Measurements from ENCODE around the gene SMTNL2.

Gene SMTNL2

DNA sequence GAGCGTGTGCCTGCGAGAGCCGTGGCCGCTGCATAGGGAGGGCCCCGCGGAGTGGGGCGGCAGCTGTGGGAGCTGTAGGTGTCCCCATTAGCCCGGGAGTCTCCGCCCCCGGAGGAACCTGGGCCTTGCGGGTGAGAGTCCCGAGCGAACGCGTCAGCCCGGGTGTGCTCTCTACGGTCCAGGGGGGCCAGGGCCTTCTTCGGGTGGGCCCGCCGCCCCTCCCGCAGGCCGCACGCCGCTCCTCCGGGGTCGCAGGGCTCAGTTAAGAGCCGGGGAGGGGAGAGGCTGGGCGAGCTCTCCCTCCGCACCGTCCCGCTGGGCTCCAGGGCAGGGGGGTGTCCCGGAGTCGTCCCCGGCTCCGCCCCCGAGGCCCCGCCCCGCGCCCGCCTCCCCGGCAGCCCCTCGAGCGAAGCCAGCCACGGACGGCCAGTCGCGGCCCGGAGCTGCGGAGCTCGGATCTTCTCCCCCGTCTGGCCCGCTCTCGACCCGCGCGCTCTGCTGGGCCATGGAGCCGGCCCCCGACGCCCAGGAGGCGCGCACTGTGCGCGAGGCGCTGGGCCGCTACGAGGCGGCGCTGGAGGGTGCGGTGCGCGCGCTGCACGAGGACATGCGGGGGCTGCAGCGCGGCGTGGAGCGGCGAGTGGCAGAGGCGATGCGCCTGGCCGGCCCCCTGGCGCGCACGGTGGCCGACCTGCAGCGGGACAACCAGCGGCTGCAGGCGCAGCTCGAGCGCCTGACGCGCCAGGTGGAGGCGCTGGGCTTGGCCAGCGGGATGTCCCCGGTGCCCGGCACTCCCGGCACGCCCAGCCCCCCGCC, at the start of gene SMTNL2:
SMTNL2 (plus strand) TSS at position 429 of the 816 bp plus-strand sequence; CDS start at position 506, 77 bp downstream.
- DNase-seq: no peak

DNA sequence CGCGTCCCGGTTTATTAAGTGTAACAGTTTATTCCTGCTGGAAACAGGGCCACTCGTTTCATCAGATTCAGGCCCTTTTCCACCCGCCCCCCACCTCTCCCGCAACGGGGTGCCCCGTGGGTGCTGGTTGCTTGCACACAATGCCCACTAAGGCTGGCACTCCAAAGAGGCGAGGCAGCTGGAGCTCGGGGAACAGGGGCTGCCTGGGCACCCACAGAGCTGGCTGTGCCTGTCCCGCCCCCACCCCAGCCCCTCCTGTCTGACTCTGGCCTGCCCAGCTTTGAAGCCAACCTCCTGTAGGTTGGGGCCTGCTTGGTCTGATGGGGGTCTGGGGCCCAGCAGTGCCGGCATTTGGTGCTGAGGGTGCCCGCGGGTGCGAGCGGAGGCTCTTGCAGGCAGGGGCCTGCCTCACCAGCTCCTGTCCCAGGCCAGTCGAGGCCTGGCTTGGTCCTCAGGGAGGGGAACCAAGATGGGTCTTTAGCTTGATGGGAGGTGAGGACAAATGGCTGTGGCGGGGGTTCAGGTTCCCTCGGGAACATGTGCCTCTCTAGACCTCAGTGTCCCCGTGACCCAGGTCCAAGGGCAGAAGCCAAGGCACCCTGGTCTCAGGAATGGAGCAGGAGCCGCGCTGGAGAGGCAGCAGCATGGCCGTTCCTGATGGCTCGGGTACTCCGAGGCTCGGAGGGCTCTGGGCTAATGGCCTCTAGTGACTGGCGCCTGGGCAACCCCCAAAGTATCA, 49.2 kb upstream of the SMTNL2 start:
- no peak for DNase-seq

DNA sequence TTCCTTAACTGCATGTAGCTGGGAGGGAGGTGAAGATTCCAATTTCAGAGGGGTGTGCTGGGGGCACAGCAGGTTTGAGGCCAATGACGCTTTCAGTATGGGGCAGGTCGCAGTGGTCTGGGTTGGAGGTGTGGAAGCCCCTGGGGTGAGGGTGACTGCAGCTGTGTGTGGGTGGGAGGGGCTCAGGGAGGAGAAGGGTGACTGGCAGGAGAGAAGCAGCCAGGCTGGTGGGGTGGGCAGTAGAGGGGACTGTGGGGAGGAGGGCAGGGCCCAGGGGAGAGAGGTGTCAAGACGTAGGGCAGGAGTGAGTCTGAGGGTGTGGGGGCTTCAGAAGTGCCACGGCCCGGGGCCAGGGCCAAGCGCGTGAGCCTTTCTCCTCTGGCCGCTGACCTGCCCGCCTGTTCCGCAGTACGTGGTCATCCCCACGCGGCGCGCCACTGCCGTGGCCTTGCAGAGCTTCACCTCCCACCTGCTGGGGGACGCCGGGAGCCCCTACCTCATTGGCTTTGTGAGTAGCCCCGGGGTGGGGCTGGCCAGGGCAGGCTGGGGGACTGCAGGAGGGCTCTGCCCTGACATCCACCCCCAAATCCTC, 48.6 kb upstream of the SMTNL2 start:
- no peak for DNase-seq

DNA sequence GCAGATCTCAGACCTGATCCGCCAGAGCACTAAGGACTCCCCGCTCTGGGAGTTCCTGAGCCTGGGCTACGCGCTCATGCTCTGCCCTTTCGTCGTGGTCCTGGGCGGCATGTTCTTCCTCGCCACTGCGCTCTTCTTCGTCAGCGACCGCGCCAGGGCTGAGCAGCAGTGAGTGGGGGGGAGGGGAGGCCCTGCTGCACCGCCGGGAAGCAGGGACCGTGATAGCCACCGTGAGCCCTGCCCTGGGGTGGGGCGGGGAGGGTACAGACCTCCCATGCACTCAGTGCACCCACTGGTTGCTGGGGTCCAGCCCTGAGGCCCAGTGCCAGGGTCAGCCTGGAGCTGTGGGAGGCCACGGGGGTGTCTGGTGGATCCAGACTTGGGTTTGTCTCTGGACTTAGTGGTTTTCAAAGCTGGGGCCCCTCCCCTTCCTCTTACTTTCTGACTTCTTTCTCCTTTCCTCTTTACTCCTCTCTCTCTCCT, 48.0 kb upstream of the SMTNL2 start:
- peak; percentile 13 for DNase-seq

DNA sequence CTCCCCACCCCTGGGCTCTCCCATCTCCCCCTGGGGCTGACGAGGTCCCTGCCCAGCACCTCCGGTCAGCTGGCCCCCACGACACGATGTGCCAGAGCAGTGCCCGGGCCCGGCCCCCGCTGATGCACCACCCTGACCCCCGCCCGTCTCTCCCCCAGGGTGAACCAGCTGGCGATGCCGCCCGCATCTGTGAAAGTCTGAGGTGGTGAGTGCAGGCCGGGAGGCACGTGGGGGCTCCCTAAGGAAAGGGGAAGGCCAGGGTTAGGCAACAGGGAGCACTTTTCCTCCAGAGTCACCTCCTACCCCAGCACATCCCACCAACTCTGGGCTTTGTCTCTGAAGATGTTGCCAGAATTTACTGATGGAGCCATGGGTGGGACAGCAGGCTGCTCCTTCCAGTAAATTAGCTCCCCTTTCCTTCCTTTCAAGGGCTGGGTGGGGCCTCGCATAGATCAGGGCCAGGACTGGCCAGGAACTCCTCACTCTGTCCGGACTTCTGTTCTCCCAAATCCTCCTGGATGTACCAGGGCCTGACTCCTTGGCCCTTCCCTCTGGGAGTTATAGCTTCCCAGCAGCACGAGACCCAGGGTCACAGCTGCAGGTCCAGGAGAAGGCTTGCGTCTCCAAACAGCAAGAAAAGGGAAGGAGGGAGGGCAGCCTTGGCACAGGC, 47.5 kb upstream of the SMTNL2 start:
- no peak for DNase-seq

DNA sequence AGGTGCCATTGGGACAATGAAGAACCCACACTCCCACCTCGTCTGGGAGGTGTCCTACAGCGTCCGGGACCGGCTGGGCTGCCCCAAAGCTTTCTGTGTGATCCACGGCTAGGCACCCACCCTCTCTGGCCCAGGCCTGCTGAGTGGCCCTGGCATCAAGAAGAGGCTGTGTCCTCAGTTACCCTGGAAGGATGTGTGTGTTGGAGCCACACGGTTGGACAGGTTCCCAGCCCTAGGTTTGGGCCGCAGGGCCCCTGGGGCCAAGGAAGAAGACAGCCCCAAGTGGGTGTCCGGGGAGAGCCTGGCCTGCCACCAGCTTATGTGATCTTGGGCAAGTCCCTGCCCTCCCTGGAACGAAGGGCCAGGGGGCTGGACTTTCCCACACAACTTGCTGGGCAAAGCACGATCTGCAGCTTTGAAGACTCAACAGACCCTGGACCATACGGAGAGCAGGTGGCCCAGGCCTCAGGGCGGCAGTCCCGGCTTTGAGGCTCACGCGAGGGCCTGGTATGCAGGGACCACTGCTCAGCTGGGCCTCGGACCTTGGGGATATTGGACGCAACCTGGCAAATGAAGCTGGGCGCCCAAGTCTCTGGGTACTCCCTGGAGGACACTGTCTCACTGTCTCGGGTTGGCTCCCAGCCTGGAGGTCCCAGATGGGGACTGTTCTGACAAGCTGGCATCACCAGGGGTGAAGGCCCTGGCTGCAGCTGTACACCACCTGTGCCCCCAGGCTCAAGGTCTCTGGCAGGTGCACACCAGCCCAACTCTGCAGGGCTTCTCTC, 46.7 kb upstream of the SMTNL2 start:
- DNase-seq: no peak

DNA sequence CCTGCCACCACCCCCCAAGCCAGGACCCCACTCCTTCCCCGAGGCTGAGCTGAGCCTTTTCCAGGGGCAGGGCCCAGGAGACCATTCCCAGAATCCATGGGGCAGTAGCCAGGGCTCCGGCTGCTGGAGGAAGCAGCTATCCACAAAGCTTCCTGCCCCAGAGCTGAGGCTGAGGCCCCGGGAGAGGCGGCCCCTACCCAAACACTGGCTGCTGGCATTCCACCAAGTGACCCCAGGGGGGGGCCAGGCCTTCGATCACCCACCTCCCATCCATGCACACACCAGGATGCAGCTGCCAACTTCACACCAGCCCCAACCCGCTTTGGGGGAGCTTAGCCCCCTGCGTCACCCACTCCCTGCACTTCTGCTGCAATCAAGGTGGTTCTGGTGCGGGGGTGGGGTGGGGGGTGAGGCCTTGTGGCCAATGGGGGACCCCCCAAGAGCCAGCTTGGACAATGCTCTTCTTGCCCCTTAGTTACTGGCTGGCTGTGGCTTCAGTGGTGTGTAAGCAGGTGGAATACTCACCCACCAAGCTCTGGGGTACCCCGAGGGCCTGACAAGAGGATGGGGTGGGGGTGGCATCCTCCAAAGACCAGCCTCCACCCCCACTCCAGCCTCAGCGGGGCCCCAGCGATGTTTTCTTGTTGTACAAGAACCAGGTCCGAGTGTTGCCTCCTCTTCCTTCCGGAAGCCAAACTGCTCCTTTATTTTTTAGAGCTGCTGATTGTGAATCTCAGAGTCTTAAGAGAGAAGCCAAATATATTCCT, 45.9 kb upstream of the SMTNL2 start:
- DNase-seq: no peak

DNA sequence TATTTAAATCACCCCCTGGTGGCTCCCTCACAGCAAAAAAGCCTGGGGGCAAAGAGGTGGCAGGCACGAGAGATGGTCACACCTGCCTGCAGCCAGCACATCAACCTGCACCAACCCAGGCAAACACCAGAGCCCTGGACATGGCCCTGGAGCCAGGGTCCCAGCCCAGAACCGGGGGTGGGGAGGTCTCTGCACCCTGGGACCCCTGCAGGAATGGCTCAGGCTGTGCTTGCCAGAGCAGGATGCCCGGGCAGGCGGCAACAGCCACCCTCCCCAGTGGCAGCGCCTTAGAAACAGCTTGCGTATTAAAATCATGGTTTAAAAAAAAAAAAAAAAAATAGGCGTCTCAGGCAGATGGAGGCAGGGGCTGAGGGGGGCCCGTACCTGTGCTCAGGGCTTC, 45.3 kb upstream of the SMTNL2 start:
- no peak for DNase-seq

DNA sequence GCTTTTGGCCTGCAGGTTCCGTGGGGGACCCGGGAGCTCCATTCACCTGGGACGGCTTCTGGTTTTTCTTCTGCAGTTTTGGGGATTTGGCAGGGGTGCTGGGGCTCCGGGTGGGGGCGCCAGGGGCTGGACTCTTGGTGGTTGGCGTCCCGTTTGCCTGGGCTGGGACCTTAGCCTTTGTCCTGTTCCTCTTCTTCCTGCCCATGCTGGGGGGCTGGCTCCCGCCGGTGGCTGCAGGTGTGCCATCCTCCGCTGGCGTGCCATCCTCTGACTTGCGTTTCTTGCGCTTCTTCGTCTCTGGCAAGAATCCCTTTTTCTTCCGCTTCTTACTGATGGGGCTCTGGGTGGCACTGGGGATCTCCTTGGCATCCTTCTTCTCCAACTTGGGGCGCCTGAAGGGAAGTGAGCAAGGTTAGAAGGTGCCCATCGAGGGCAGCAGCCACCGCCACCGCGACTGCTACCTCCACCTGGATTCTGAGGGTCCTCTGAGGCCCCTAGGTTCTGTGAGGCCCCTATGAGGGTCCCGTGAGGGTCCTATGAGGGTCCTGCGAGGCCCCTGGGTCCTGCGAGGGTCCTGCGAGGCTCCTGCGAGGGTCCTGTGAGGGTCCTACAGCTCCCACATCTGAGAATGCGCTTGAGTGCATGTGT, 44.6 kb upstream of the SMTNL2 start:
- no peak for DNase-seq

DNA sequence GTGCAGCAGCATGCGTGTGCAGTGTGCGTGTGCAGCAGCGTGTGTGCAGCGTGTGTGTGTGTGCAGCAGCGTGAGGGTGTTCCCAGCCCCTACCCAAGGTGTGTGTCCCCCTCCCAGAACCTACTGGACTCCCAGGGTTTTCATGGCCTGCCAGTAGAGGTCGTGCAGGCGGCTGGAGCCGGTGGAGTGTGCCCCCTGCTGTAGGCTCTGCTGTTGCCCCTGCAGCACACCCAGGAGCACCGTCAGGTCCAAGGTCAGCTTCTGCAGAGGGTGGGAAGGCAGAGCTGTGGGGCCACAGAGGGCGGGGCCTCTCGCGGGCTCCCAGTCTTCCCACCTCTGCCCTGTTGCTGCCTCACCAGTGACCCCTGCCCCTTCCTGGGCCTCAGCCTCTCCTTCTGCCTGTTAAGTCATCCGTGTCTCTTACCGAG, 44.1 kb upstream of the SMTNL2 start:
- DNase-seq: no peak

DNA sequence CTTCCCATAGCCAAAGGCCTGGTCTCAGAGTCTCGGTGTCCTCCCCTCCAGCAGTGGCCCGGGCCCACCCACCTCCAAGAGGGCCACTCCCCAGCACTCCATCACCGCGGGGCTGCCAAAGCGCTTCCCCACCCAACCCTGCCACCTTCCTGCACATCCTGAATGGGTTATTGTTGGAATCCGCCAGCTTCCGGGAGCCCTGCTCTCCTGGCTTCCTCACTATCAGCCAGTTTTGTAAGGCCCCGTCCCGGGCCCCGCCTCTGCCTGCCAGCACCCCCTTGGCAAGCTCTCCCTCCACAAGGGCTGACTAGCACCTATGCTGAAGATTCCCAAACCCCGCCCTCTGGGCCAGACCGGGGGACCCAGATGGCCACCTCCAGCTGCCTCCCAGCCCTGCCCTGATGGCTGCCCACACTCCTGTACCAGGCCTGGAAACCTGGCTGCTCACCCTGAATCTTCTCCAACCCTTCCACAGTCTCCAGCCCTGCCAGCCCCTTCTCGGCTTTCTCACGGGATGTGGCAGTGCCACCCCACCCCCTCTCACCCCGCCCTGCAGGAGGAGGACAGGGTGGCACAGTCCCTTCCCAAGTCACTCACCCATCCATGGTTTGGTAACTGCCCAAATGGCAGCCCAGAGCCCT, 43.5 kb upstream of the SMTNL2 start:
- DNase-seq: no peak

DNA sequence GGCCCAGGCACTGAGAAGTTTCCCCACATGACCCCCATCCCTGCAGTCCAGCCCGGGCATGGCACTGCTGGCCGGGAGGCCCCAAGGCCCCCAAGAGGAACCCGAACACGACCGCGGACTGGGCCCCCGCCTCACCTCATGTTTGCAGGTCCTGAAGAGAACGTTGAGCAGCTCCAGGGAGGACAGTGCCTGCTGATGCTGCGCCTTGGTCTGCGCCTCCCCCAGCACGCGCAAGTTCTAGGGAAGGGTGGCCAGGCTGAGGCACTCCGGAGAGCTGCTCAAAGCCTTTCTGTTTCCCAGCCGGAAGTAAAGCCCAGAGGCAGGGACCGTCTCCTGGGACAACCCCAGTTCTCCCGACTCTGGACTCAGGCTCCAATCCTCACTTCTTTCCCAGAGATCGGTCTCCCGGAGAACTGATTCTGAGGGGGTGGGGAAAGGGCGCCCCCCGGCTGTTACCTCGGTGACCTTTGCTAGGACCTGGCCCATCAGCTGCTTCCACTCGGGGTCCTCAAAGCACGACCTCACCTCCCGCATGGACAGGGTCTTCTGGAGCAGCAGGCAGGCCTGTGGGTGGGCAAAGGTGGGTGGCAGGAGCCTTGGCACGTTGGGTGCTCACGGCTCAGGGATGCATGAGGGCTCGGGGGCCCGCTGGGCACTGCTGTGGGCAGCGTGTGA, 42.9 kb upstream of the SMTNL2 start:
- DNase-seq: no peak

DNA sequence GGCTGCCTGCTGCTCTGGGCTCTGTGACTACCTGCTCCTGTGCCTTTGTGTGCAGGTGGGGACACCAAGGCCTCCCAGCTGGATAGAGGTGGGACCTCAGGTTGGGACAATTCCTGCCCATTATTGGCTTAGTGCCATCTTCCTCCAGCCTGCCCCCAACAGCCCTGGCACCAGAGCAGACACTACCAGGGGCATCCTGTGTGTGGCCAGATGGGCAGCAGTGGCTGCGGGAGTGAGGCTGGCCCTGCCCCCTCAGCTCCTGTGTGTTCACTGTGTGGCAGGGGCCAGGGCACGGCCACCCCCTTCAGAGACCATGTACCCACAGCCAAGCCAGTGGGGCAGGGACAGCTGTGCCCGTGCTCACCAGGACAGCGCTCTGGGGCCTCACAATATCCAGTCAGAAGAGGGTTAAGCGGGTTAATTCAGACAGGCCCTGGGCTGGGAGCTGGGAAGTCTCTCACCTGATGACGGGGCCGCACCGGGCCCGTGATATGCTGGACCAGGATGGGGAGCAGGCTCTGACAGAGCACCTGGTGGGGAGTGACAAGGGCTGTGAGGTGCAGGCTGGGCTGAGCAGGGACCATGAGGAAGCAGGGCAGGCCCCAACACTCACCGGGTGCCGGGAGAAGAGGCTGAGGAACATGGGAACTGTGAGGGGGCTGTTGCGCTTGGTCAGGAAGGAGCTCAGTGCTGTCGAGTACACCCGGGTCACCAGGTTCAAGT, 42.2 kb upstream of the SMTNL2 start:
- DNase-seq: no peak

DNA sequence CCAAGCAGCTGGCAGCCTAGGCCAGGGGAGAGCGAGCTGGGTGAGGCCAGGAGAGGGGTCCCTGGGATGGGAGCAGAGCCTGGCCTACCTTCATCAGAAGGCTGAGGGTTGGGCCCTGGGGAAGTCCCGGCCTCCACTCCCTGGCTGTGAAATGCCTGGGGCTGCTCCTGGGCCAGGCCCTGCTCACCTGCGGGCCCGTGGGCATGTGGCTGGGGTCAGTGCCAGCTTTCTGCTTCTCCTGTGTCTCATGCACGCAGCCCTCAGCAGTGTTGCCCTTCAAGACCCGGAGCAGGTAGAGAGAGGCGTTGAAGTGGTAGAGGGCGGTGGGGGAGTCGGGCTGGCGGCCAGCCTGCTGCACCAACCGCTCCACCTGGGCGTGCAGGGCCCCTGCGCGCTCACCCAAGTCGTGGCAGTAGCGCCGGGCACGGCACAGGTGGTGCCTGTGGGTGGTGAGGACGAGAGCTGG, 41.6 kb upstream of the SMTNL2 start:
- DNase-seq: no peak

DNA sequence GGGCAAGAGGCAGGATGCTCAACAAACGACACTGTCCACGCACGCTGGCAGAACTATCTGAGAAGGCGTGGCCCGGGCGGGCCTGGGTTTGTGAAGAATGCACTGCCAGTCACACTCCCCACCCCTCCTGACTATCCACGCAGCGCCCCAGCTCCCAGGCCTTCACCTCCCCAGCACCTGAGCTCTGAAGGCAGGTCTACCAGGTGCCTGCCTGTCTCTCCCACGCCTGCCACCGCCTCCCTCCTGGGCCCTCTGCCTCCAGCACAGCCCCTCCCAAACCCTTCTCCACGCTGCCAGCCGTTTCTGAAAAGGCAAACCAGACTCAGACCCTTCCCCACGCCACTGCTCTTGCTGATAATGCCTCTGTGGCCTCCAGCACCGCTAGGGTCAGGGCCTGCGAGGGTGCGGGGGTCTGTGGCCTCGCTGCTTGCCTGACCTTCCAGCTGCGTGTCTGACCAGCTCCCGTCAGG, 40.7 kb upstream of the SMTNL2 start:
- DNase-seq: no peak

DNA sequence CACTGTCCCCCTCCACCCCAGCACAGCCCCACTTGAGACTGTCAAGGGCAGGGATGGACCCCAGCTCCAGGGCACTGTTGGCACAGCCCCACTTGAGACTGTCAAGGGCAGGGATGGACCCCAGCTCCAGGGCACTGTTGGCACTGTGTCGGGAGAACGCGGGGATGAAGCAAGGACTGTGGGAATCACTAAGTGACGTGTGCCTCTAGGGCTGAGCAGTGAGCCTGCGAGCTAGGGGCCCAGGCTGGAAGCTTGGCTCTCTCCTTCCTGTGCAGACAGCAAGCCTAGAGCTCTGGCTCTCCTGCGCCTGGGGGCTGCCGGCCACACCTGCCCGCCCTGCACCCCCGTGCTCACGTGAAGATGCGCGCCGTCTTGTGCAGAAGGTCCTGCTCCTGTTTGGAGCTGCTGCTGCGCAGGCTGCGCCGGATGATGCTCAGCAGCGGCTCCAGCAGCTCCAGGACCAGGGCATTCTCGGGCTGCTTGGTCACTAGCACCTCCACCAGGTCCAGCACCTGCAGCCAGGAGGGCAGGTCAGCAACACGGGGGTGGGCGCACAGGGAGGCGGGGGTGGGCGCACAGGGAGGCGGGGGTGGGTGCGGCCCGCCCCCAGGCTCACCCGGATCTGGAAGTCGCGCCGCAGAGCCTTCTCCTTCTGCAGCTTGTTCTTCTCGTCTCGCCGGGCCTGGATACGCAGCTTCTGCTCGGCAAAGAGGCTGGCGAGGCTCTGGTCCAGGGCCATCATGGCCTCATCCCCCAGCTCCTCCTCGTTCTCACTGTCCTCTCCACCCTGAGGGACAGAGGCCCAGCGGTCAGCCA, 40.0 kb upstream of the SMTNL2 start:
- DNase-seq: no peak

DNA sequence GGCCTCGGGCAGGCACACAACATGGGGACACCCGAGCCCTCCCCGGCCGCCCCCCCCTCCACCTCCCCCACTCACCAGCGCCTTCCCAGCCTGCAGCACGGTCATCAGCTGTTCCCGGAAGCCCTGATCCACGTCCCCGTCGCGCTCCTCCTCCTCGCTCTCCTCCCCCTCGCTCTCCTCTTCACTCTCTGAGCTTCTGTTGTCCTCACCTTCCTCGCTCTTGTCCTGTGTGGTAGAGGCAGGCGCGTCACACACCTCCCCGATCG, 39.4 kb upstream of the SMTNL2 start:
- DNase-seq: no peak

DNA sequence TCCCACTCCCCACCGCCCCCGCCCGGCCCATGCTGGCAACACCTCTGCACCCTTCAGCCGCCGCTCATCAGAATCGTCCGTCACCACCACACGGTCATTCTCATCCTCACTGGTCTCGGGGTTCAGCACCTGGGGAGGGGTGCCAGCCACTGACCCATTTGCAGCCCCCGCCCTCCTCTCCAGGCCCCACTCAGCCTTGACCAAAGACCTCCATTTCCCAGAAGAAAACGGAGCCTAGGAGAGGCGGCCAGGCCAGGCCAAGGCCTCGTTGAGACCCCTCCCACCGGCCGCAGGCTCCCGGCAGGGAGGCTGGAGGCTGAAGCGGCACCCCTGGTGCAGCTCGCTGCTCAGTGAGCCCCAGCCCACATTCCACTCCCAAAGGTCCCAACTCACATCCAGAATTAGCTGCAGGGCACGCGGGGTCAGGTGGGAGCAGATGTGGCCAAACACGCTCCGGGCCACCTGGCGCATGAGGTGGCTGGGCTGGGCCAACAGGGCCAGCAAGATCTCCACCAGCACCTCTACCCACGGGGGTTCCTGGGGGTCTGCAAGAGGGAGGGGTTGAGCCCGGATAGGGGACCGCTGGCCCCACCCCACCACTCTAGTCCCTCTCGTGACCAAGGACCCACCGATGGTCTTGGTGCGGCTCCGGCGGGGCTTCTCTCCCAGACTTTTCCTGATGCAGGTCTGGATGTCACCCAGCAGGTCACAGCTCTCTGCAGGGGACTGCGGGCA, 38.9 kb upstream of the SMTNL2 start:
- DNase-seq: no peak

Measured in NCI-H1105 (cell line).